Iris pigment epithelial cell (primary cell): ENCODE data around the gene EHD1.

ENCODE experiments used
- DNase-seq: peaks from one replicate; pipeline ENCODE4 v3.0.0-alpha.2; 2011; ENCODE audit warnings: low read depth

EHD1 gene

DNA sequence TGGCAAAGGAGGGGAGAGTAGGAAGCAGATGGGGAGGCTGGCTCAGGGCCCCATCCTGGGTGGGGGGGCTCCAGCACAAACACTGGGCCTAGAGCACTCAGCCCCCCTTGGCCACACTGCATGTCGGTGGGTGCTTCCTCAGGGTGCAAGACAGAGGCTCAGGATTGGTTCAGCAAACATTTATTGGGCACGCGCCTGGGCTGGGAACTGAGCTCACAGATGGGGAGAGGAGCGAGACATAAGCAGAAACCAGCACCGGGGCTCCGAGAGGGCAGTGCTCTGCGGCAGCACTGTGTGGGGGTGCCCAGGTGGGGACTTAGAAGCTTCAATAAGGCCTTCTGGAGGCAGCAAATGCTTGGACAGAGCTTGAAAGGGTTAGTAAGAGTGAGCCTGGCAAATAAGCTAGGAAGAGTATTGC lies 12.1 kb upstream of the EHD1 start:
- no peak for DNase-seq

DNA sequence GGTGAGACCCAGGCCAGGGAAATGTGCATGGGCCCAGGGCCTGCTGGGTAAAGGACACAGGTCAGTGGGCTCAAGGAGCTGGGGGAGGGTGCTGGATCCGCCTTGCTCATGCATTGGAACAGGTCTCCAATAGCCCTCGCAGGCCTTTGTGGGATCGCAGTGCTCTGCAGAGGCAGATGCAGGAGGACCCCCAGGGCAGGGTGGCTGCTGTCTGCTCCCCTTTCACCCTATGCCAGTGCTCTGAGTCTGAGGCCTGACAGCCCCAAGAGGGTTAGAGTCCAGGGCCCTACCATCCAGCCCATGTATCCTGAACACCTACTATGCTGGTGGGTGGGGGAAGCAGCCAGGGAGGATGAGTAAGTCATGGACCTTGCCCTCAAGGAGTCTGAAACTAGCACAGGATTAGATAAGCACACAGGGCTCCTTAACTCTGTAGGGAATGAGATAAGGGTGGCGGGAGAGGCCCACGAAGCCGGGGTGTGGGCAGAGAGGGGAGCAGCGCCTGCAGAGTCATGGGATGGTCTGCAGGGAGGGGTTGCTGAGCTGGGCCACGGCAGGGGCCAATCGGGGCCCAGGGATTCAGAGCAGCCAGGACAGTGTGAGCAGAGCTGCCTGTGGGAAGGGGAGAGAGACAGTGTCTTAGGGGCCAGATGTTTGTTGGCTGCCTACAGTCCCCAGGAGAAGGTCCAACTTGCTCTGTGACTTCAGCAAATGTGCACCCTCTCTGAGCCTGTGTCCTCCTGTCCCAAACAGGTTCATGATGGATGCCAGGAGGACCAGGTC lies 10.5 kb upstream of the EHD1 start:
- DNase-seq: peak; percentile 17

DNA sequence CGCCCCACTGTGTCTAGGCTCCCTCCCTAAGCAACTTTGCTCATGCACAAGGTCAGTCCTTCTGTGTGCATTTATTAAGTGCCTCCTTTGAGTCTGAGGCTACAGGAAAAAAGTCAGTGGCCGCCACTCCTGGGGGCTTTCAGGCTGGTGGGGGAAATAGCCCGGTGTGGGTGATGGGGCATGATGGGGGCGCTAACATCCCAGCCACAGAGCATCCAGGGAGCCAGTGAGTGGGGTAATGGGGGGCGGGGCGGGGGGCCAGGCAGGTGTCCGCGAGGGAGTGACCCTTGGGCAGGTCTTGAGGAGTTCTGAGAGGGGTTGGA lies 9.9 kb upstream of the EHD1 start:
- no peak for DNase-seq

DNA sequence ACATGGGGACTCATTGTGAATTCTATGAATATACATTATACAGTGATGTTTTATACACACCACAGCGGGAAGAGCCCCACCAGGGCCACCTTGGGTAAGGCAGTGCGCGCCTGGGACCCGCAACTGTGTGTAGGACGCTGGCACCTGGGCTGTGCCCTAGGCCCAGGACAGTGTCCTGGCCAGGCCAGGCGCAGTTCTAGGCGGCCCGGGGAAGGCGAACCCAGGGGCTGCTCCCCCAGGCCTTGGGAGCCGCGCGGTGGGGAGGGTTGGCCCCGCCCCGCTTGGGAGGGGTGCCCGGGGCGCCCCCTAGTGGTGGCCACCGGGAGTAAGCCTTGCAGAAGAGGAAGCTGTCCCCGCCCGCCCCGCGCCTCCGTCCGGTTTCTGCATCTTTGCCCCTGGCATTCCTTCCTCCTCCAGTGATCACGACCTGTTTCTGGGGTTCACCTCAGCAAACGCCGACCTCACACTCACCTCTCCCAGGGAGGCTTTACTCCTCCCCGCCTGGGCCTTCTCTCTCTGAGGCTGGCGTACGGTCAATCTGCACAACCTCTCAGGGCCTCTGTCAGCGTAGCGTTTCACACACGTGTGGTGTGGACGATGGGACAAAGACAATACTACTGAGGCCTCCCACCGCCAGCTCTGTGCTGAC lies 9.5 kb upstream of the EHD1 start:
- DNase-seq: no peak

DNA sequence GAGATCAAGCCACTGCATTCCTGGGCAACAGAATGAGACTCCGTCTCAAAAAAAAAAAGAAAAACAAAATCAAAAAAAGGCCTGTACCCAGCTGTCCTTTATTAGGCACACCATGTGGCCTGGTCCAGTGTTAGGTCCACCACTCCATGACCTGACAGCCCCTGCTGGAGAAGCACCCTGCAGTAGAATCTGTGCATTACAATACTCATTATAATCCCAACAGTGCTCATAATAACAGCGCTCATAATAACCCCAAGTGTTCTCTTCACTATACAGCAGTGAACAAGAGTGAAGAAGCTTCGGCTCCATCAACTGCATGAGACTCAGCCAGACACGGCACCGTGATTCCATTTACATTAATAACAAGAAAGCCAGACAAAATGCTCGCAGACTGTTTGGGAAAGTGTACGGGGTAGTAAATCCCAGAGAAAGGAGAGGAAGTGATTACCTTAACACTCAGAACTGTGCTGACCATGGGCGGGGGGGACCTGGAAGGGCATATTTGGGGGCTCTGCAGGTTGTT lies 8.9 kb upstream of the EHD1 start:
- DNase-seq: no peak

DNA sequence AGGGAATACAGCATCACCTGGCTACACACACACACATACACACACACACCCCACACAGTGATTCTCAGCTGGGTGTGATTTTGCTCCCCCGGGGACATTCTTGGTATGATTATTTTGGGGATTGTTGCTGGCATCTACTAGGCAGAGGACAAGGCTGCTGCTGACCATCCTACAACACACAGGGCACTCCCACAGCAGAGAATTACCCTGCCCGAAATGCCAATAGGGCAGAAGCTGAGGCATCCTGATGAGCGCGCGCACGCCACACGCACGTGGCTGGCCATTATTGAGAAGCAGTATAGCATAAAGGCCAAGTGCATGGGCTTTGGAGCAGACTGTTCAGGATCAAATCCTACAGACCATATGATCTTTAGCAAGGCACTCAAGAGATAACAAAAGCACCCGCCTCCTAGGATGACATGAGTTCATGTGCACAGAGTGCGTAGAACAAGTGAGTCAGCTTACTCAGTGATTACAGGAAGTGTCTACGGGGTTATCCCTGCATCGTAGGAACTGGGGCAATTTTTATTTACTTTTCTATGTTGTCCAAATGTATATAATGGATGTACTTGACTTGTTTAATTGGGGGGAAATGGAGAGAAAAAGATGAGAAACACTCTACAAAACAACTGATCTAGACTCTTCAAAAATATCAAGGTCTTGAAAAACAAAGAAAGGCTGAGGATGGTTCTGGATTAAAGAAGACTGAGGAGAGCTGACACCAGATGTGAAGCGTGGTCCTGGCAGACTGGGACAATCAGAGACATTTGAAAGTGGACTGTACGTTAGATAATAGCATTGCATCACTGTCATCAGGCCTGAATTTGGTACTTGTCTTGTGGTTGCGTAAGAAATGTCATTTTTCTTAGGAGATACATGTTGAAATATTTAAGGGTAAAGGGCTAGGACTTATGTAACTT lies 7.2 kb upstream of the EHD1 start:
- DNase-seq: peak; percentile 96

DNA sequence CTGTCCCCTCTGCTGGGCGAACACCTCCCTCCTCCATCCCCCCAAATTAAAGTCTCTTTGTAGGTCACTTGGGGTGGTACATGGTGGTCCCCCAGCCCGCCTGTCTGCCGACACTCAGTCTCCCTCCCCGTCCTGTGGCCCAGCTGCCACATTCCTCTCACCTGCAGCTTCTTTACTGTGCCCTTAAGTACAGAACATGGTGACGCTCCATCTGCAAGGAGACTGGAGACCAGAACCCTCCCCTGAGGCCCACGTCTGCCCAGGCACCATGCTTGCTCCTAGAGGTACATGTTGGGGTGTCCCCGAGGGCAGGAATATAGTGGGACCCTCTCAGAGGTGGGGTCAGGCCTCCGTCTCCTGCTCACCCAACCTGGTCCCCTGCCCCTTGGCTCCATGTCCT lies 5.6 kb upstream of the EHD1 start:
- no peak for DNase-seq

DNA sequence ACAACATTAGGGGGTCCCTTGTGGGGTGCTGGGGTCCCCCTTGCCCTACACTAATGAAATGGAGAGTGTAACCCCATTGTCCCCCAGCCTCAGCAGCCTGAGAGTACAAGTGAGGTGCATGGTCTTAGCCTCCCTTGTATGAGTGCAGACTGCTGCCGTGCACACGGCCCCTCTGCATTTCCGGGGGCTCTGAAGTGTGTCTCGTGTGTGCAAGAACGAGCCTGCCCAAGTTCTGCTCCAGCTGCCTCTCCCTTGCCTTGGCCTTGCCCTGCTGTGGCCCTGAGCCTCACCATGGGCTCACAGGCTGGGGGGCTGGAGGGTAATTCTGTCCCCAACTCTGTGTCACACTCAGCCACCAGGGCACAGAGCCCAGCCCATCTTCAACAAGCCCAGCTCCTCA lies 5.2 kb upstream of the EHD1 start:
- DNase-seq: no peak

DNA sequence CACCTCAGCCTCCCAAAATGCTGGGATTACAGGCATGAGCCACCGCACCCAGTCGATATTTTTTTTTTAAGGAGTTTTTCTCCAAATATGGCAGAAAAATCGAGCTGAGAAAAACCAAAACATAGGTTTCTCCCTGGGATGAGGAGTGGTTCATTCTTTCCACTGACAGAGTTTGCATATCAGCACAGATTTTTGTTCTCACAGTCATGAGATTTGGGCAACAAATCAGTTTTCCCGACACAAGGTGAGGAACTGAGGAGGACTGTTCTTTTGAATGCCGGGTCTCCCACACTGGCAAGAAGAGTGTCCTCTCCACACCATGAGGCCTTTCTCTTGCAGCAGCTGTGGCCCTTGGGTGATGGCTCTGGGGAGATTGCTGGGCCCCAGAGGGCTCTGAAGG lies 3.8 kb upstream of the EHD1 start:
- no peak for DNase-seq

DNA sequence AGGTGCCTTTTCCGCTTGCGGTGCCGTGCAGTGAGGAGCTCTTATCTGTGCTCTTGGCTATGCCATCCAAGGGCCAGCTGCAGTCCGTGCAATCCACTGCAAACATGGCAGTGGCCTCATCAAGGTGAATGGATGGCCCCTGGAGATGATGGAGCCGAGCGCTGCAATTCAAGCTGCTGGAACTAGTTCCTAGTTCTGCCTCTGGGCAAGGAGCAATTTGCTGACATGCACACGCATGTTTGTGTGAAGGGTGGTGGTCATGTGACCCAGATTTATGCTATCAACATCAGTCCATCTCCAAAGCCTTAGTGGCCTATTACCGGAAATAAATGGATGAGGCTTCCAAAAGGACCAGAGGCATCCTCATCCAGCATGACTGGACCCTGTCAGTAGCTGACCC lies 3.1 kb upstream of the EHD1 start:
- DNase-seq: no peak

DNA sequence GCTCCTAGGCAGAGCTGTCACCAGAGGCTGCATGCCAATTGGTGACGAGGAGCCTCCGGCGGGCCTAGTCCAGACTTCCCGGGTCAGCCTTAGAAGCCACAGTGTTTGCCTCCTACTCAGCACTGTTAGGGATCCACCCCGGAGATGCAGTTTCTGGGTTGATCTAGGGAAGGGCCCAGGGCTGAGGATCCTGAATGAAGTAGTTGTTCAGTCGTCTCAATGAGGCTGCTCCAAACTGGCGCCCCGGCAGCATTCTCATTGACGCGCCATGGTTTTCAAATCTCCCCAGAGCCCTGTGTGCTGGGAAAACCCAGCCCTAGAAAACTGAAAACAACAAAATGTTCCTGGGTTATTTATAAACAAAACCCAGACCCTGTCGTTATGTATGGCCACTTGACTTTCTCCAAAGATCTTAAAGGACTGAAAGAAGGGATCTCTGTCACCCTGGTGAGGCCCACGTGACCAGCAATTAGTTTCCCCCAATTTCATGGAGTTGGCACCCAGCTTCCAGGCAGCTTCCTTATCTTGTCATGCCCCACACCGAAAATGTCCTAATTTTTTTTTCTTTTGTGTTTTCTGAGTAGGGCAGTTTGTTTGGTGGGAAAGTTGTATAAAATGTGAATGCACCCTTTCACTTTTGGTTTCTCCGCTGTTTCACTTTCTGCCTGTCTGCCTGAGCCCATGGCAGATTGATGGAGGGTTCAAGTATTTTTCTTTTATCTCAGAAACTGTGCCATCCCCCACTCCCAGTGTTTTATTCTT lies 2.0 kb upstream of the EHD1 start:
- DNase-seq: no peak

DNA sequence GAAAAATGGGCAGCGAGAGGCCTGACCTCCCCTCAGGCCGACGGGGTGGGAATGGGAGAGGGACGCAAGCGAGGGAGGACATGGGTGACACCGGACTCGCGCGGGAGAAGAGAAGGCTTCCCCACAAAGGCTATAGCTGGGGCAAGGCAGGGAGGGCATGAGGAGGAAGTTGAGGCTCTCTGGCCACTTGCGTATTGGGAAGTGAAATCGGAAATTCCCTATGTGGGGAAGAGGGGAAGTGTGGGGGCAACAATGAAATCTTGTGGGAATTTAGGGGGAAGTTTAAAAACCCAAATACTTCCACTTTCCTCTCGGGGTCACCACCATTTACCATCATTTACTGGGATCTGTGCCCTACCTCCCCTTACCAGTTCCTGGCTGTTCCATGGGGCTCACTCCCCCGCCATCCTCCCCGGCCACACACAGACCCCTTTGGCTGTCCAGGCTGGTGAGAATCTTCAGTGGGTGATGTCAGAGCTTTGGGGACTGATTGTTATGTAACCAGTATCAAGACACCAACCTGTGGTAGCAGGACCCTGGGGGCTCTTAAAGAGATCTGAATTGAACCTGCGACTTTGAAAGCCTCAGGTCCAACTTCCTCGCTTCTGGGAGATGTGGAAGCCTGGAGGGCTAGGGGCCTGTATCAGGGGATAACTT lies 951 bp upstream of the EHD1 start:
- no peak for DNase-seq

DNA sequence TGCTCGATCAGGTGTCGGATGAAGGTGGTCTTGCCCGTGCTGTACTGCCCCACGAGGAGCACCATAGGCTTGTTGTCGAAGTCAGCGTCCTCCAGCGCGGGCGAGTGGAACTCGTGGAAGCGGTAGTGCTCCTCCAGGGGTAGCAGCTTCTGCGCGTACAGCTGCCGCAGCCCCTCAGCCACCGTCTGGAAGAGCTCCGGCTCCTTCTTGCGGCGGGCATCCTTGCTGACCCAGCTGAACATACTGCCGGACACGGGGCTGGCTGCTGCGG lies 263 bp downstream of the EHD1 start:
- DNase-seq: peak; percentile 57

DNA sequence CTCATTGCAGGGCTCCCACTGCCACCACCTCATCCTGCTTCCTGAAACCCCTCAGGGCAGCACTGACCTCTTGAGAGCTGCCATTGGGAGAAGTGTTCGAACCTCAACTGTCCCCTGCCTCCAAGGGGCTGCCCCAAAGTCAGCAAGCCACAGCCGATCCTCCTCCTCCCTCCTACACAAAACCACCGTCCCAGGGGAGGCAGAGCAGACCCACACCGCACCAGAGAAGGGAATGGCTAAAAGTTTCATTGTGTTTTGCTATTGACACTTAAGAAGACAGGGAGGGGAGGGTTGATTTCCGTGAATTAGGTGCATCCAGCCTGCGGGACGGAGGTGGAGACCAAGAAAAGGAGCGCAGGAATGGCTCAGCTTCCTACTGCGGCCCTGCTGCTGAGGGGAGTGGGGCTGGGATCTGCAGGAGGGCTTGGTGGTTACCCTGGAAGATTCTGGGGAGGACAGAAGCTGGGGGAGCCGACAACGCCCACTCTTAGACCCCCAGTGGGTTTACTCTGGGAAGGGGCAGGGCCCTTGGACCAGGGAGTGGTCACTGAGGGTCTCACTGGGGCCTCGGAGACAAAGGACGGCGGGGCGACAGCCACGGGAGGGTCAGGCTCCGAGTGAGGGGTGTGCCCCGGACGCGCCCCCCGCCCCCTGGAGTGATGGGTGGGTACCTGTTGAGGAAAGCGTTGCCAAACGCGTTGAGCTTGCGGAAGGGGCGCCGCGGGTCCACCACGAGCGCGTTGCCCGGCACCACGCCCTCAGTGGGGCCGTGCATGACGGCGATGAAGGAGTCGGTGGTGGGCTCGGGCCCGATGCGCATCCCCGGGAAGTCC lies 815 bp downstream of the EHD1 start:
- no peak for DNase-seq

DNA sequence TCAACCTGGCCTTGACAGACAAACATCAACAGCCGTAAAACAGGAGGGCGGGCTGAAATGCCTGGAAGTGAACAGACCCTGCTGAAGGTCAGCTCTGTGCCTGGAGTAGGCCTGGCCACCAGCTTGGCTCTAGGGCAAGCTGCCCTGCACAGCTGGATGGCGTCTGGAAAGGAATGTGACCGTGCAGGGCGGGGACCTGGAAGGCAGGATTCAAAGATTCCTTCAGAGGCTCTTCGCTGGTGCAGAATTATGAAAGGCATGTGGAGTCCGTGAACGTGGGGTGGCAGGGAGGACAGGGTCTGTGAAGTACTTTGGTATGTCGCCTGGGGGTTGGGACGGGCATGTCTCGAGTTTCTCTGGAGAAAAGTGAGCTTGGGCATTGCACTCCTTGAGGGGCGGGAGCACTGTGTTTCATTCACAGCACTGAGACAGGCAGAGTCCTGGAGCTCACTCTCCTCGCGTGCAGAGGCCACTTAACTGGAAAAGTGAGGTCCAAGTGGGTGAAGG lies 1.5 kb downstream of the EHD1 start:
- DNase-seq: no peak

DNA sequence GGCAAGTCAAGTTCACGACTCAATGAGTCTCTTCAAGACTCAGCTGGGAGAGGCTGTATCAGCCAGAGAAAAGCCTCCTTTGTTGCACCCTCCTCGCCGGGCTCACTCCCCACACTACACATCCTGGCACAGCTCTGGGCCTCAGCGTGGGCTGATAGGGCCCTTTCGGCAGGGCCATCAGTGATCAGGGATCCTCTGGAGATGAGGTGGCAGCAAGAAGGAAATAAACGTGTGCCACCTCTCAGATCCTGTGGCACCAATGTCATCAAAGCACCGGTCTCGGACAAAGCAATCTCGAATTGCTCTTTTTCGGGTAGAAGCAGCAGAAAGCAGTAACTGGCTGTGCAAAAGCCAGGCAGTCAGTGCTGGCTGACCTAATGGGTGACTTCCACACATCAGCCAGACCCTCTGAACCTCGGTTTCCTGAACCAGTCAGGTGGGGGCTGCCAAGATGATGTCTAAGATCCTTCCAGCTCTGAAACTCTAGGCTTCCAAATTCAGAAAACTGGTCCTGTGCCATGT lies 2.1 kb downstream of the EHD1 start:
- no peak for DNase-seq

DNA sequence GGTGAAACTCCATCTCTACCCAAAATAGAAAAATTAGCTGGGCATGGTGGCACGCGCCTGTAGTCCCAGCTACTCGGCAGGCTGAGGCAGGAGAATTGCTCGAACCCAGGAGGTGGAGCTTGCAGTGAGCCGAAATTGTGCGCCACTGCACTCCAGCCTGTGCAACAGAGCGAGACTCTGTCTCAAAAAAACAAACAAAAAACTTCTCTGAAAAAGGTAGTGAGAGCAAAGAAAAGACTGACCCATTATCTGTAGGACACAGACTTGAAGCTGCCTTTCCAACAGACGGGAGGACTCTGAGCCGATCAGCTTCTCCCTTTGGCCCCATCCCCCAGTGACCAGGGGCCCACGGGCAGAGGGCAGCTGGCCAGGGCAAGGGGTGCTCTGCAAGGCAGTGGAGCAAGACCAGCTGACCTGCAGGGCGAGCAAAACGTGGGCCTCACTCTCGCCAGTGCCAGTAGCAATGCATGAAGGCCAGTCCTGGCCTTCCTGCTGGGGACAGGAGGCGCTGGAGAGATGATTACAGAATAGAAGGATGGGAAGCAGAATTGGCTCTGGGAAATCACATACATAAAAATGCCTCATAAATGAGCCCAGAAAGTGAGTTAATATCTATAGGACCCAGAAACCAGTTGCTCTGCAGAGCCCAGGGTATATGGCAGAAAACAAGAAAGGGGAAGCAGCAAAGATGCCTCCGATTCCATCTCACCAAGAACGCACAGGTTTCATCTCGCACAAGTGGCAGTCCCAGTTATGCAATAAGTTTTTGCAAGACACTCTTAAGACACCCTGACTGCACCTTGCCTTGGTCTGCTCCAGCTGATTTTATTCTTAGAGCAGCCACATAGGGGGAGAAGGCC lies 2.8 kb downstream of the EHD1 start:
- DNase-seq: no peak

DNA sequence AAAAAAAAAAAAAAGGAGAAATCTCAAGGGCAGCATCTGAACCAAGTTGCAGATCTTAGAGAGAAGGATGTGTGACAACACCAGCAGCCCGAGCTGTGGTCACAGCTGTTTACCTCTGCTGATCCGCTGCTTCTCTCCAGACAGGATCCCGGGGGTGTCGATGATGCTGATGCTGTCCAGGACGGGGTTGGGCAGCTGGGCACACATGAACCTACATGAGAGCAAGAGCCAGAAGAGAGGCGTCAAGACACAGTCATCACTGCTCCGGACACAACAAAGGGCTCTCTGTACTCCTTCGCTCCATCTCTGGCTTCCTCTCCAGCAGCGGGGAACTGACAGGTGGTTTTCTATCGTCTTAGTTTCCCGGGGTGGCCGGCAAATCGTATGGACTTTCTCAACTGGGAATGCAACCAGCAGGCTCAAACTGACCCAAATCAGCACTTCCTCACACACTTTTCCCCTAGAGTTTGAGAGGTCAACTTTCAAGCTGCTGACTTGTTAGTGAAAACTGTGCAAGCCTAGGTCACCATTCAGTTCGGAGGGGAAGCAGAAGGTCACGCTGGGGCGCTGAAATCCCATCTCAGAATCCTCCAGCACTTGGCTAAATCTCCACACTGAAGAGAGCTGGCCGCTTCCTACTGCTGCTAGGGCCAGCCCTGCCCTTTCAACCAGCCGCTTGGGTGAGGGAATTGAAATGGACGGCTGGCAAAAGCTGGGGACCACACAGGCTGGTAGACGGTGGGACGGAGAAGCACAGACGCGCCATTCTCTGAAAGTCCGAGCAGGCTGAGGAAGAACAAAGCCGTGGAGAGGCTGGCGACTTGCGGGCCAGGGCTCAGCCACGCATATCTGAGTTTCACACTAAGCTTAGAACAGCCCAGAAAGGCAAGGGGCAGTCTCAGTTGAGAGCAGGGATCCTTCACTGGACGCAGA lies 3.8 kb downstream of the EHD1 start:
- DNase-seq: no peak
